HG02943 (cell line): ENCODE results near the gene CHST1.

ENCODE experiments used
- ATAC-seq: cut with Tn5 transposase; IDR thresholded peaks from one replicate; pipeline ENCODE4 v1.9.1; 2021; ENCODE audit warnings: mild to moderate bottlenecking, low read depth, moderate library complexity; ENCODE audit not compliant: unreplicated experiment

The CHST1 gene

GRCh38 chr11:45675646-45676045, 10.2 kb upstream of the CHST1 start:
- ATAC-seq, result no peak

- no peak for ATAC-seq
Observed at GRCh38 chr11:45674481-45675190, 9.2 kb upstream of the CHST1 start.

- ATAC-seq, result no peak
Observed at GRCh38 chr11:45673441-45673840, 8.0 kb upstream of the CHST1 start.

GRCh38 chr11:45672593-45672992, 7.2 kb upstream of the CHST1 start:
- ATAC-seq, result no peak

- no peak for ATAC-seq
Observed at GRCh38 chr11:45671246-45672171, 6.1 kb upstream of the CHST1 start.

GRCh38 chr11:45670386-45671135, 5.1 kb upstream of the CHST1 start:
- no peak for ATAC-seq

- no peak for ATAC-seq
Observed at GRCh38 chr11:45669956-45670355, 4.5 kb upstream of the CHST1 start.

- no peak for ATAC-seq
Observed at GRCh38 chr11:45669146-45669545, 3.7 kb upstream of the CHST1 start.

- ATAC-seq, result no peak
Observed at GRCh38 chr11:45667929-45668680, 2.7 kb upstream of the CHST1 start.

GRCh38 chr11:45666648-45667642, 1.5 kb upstream of the CHST1 start:
- no peak for ATAC-seq

GRCh38 chr11:45665933-45666647, 668 bp upstream of the CHST1 start:
- ATAC-seq, result no peak

- no peak for ATAC-seq
Observed at GRCh38 chr11:45664376-45665205, 831 bp downstream of the CHST1 start.

- ATAC-seq, result no peak
Observed at GRCh38 chr11:45663486-45664375, 1.7 kb downstream of the CHST1 start.

- no peak for ATAC-seq
Observed at GRCh38 chr11:45662665-45663485, 2.5 kb downstream of the CHST1 start.

GRCh38 chr11:45662096-45662664, 3.2 kb downstream of the CHST1 start:
- no peak for ATAC-seq
